ENCODE data around the gene RAB11FIP4. TPM values are rescaled to one million over a fixed set of nuclear protein-coding genes. Genes with fewer than 3 reads are reported as not detected.

The RAB11FIP4 gene
- total RNA-seq, 1 donor from 2014 or later: 21.2 TPM

GRCh38 chr17:31522987-31523495, 131.6 kb downstream of the RAB11FIP4 start:
- TF ChIP-seq CTCF (IDR thresholded peaks at IDR 0.05; ENCODE audit: unreplicated experiment): no peak
- Mint-ChIP-seq H3K27me3 (ENCODE audit: low read depth) (no peaks in the 10 kb centered on the region), H3K27ac (no peak overlapping the region), H3K4me3 (no peak overlapping the region), H3K36me3 (peaks cover 8% of the 10 kb centered on the region), H3K9me3 (no peaks in the 10 kb centered on the region), H3K4me1 (no peaks in the 10 kb centered on the region)
- DNase-seq (ENCODE audit: low spot score in 2 of 2, unreplicated experiment in 2 of 2): no peak

GRCh38 chr17:31523862-31524730, 132.6 kb downstream of the RAB11FIP4 start:
- no peak for DNase-seq (ENCODE audit: low spot score in 2 of 2, unreplicated experiment in 2 of 2)
- H3K27ac Mint-ChIP-seq: no peak overlapping the region

GRCh38 chr17:31524926-31525800, 133.7 kb downstream of the RAB11FIP4 start:
- H3K9me3 Mint-ChIP-seq: no peaks in the 10 kb centered on the region
- no peak overlapping the region for H3K27ac Mint-ChIP-seq
- no peak overlapping the region for H3K4me3 Mint-ChIP-seq
- DNase-seq (ENCODE audit: low spot score in 2 of 2, unreplicated experiment in 2 of 2): peak; percentile 77 to 91
- TF ChIP-seq CTCF (IDR thresholded peaks at IDR 0.05; ENCODE audit: unreplicated experiment): peak; percentile 84
- peaks cover 8% of the 10 kb centered on the region for H3K36me3 Mint-ChIP-seq
- H3K27me3 Mint-ChIP-seq (ENCODE audit: low read depth): no peaks in the 10 kb centered on the region
- H3K4me1 Mint-ChIP-seq: no peaks in the 10 kb centered on the region

More at GRCh38 chr17:31523862-31524730, 132.6 kb downstream of the RAB11FIP4 start:
- Mint-ChIP-seq H3K4me3 (no peak overlapping the region), H3K4me1 (no peaks in the 10 kb centered on the region), H3K36me3 (peaks cover 8% of the 10 kb centered on the region), H3K9me3 (no peaks in the 10 kb centered on the region), H3K27me3 (ENCODE audit: low read depth) (no peaks in the 10 kb centered on the region)
- TF ChIP-seq CTCF (IDR thresholded peaks at IDR 0.05; ENCODE audit: unreplicated experiment): no peak

- Mint-ChIP-seq H3K9me3 (no peaks in the 10 kb centered on the region), H3K4me1 (no peaks in the 10 kb centered on the region), H3K27me3 (ENCODE audit: low read depth) (no peaks in the 10 kb centered on the region), H3K36me3 (peaks cover 8% of the 10 kb centered on the region), H3K4me3 (no peak overlapping the region), H3K27ac (no peak overlapping the region)
- DNase-seq (ENCODE audit: low spot score in 2 of 2, unreplicated experiment in 2 of 2): no peak
- TF ChIP-seq CTCF (IDR thresholded peaks at IDR 0.05; ENCODE audit: unreplicated experiment): peak; percentile 18
These were observed 134.5 kb downstream of the RAB11FIP4 start for GRCh38 chr17:31525801-31526549.

GRCh38 chr17:31527606-31528005, 136.1 kb downstream of the RAB11FIP4 start:
- Mint-ChIP-seq H3K9me3 (no peaks in the 10 kb centered on the region), H3K27me3 (ENCODE audit: low read depth) (no peaks in the 10 kb centered on the region), H3K4me3 (no peak overlapping the region), H3K36me3 (peaks cover 8% of the 10 kb centered on the region), H3K4me1 (no peaks in the 10 kb centered on the region), H3K27ac (no peak overlapping the region)
- TF ChIP-seq CTCF (IDR thresholded peaks at IDR 0.05; ENCODE audit: unreplicated experiment): no peak
- no peak for DNase-seq (ENCODE audit: low spot score in 2 of 2, unreplicated experiment in 2 of 2)
